ENCODE data around the gene HLA-DPA1. TPM values are rescaled to one million over a fixed set of nuclear protein-coding genes. Genes with fewer than 3 reads are reported as not detected.

Gene HLA-DPA1
- total and polyA plus RNA-seq, 2 donors (not counting 1 experiment from before 2014, with no cell fraction given) = 702 to 2,256 TPM

GRCh38 chr6:33057222-33058150, 16.0 kb downstream of the HLA-DPA1 start:
- peaks cover 4% of the 10 kb centered on the region for H3K9me3 Mint-ChIP-seq (ENCODE audit: insufficient read depth)
- peak overlapping the region; percentile 66 for H3K4me3 Mint-ChIP-seq
- 33% methylated on average over 1 of the region's 6 CpGs for WGBS (ENCODE audit: insufficient coverage)
- peak overlapping the region; percentile 47 for H3K9ac ChIP-seq (ENCODE audit: low read length)
- intact Hi-C loops (cut with micrococcal nuclease) = loop anchor here (1.0 to 2.0 kb wide), 3 partner anchors 16 to 38 kb away; partner anchors contain the start of gene HLA-DPA1
- POLR2A ChIA-PET = interaction anchor here (0.9 to 2.4 kb wide), 7 partner anchors 15 to 41 kb away, joined by 3 to 31 read pairs (median 7); partner anchors contain the start of genes HLA-DPA1 and HLA-DPB1
- ATAC-seq (ENCODE audit: low read depth) = peak; percentile 80
- H3K27me3 Mint-ChIP-seq = no peaks in the 10 kb centered on the region
- CTCF ChIA-PET = interaction anchor here (0.6 to 1.9 kb wide), 9 partner anchors 8 to 73 kb away, joined by 3 to 8 read pairs (median 3); no protein-coding TSS in a partner anchor
- DNase-seq = peak; percentile 81
- H2AFZ ChIP-seq (ENCODE audit: insufficient read depth, low read depth, low read length, poor library complexity, severe bottlenecking) = peak overlapping the region; percentile 8
- peak overlapping the region; percentile 64 for H3K4me2 ChIP-seq (replicated peaks; ENCODE audit: low read depth, low read length, poor library complexity, severe bottlenecking)
- no peaks in the 10 kb centered on the region for H3K9me3 ChIP-seq (ENCODE audit: control extremely low read depth in 1 of 3, control insufficient read depth in 2 of 3, insufficient read depth in 1 of 3, low read length in 2 of 3)
- peak overlapping the region; percentile 94 for H3K27ac Mint-ChIP-seq
- H3K4me3 ChIP-seq (ENCODE audit: control extremely low read depth in 1 of 5, extremely low read depth in 1 of 5, insufficient read depth in 1 of 5, low read depth in 2 of 5, low read length in 4 of 5) = peak overlapping the region in 2 of 5 experiments; percentile 5 to 44
- H3K36me3 ChIP-seq (replicated peaks in 1 of 2; ENCODE audit: control extremely low read depth in 1 of 2, control insufficient read depth in 1 of 2, extremely low read depth in 1 of 2, insufficient read depth in 2 of 2, low read length in 1 of 2) = no peaks in the 10 kb centered on the region
- peak overlapping the region; percentile 95 for H3K27ac ChIP-seq (ENCODE audit: low read length in 2 of 2)
- TF ChIP-seq EZH2 (IDR thresholded peaks at IDR 0.05; ENCODE audit: borderline replicate concordance, insufficient read depth, low read depth, low read length, poor library complexity, severe bottlenecking) (no peak), CTCF (IDR thresholded peaks at IDR 0.05) (no peak)
- H4K20me1 ChIP-seq (ENCODE audit: control insufficient read depth, insufficient read depth, low read length, poor library complexity, severe bottlenecking) = no peaks in the 10 kb centered on the region
- peaks cover 32% of the 10 kb centered on the region for H3K4me1 Mint-ChIP-seq
- no peaks in the 10 kb centered on the region for H3K79me2 ChIP-seq (ENCODE audit: control insufficient read depth, insufficient read depth, low read length)
- peaks cover 31 to 34% of the 10 kb centered on the region in 2 donors for H3K4me1 ChIP-seq (ENCODE audit: control insufficient read depth in 2 of 2, insufficient read depth in 2 of 2, low read length in 2 of 2)
- no peaks in the 10 kb centered on the region for H3K27me3 ChIP-seq (replicated peaks in 1 of 4; ENCODE audit: control extremely low read depth in 1 of 4, control insufficient read depth in 3 of 4, insufficient read depth in 4 of 4, low read length in 3 of 4)

- ChIA-PET POLR2A (no interaction called here), CTCF (interaction anchor here (1.5 kb wide), 1 partner anchor 29 kb away, joined by 3 read pairs; no protein-coding TSS in a partner anchor)
- H3K9me3 ChIP-seq (ENCODE audit: control extremely low read depth in 1 of 3, control insufficient read depth in 2 of 3, insufficient read depth in 1 of 3, low read length in 2 of 3) = no peaks in the 10 kb centered on the region
- Mint-ChIP-seq H3K9me3 (ENCODE audit: insufficient read depth) (no peaks in the 10 kb centered on the region), H3K27ac (no peak overlapping the region), H3K4me3 (no peak overlapping the region), H3K27me3 (no peaks in the 10 kb centered on the region), H3K4me1 (peaks cover 45% of the 10 kb centered on the region)
- no peaks in the 10 kb centered on the region for H4K20me1 ChIP-seq (ENCODE audit: control insufficient read depth, insufficient read depth, low read length, poor library complexity, severe bottlenecking)
- WGBS (ENCODE audit: insufficient coverage) = 78% methylated on average over 4 of the region's 4 CpGs
- no peaks in the 10 kb centered on the region for H3K79me2 ChIP-seq (ENCODE audit: control insufficient read depth, insufficient read depth, low read length)
- H3K4me3 ChIP-seq (ENCODE audit: control extremely low read depth in 1 of 5, extremely low read depth in 1 of 5, insufficient read depth in 1 of 5, low read depth in 2 of 5, low read length in 4 of 5) = no peak overlapping the region
- no peaks in the 10 kb centered on the region for H3K27me3 ChIP-seq (replicated peaks in 1 of 4; ENCODE audit: control extremely low read depth in 1 of 4, control insufficient read depth in 3 of 4, insufficient read depth in 4 of 4, low read length in 3 of 4)
- H3K4me2 ChIP-seq (replicated peaks; ENCODE audit: low read depth, low read length, poor library complexity, severe bottlenecking) = no peak overlapping the region
- peaks cover 32 to 33% of the 10 kb centered on the region in 2 donors for H3K4me1 ChIP-seq (ENCODE audit: control insufficient read depth in 2 of 2, insufficient read depth in 2 of 2, low read length in 2 of 2)
- DNase-seq = no peak
- no peak overlapping the region for H2AFZ ChIP-seq (ENCODE audit: insufficient read depth, low read depth, low read length, poor library complexity, severe bottlenecking)
- no peak overlapping the region for H3K27ac ChIP-seq (ENCODE audit: low read length in 2 of 2)
- no peak for ATAC-seq (ENCODE audit: low read depth)
- intact Hi-C loops (cut with micrococcal nuclease) = no loop called here
- no peak overlapping the region for H3K9ac ChIP-seq (ENCODE audit: low read length)
- TF ChIP-seq CTCF (IDR thresholded peaks at IDR 0.05) (no peak), EZH2 (IDR thresholded peaks at IDR 0.05; ENCODE audit: borderline replicate concordance, insufficient read depth, low read depth, low read length, poor library complexity, severe bottlenecking) (no peak)
- no peaks in the 10 kb centered on the region for H3K36me3 ChIP-seq (replicated peaks in 1 of 2; ENCODE audit: control extremely low read depth in 1 of 2, control insufficient read depth in 1 of 2, extremely low read depth in 1 of 2, insufficient read depth in 2 of 2, low read length in 1 of 2)
Observed at GRCh38 chr6:33053230-33053629, 20.2 kb downstream of the HLA-DPA1 start.
